HepG2 (cell line): ENCODE results near the gene CSNK1D. TPM values are rescaled to one million over a fixed set of nuclear protein-coding genes. Genes with fewer than 3 reads are reported as not detected.

ENCODE experiments used
- ATAC-seq: fragments of 200-7000 bp; cut with Tn5 transposase; 3 replicates; pipeline ENCODE4 v1.9.1; 2020; ENCODE audit warnings: mild to moderate bottlenecking, moderate library complexity
- BruUV-seq: library from RNA; stranded (reverse); fragments of 400-500 nt; replicated peaks from 2 replicates; lab custom pipeline; 2021; lab: Mats Ljungman, UMichigan
- CTCF ChIA-PET: fragments of 300-600 bp; formaldehyde crosslinking; extraction: SDS; loops from one replicate; lab custom pipeline; 2021; ENCODE audit warnings: low total read pairs, inconsistent platforms, low intra/inter-chr PET ratio; lab: Yijun Ruan, JAX
- POLR2A ChIA-PET: fragments of 350-600 bp; sonication (Branson Sonifier 250); formaldehyde crosslinking; loops from one replicate; lab custom pipeline; 2020; ENCODE audit warnings: antibody characterized with exemption, inconsistent platforms; lab: Yijun Ruan, JAX
- DNase-seq: peaks from one replicate; pipeline ENCODE4 v3.0.0-alpha.2; 2015; ENCODE audit warnings: low spot score
- FAIRE-seq: peaks from 3 replicates; lab custom pipeline; 2011; peaks lifted over from hg19 to GRCh38; lab: Jason Lieb, UNC
- H2AFZ ChIP-seq: one replicate; pipeline ENCODE4 v1.6.1; 2011; ENCODE audit warnings: low read length, inconsistent platforms
- H3K27ac ChIP-seq: fragments of 300-600 bp; 3 replicates; pipeline ENCODE4 v1.8.0; 2011; ENCODE audit warnings: mixed run types, mild to moderate bottlenecking, mixed read lengths, low read length, inconsistent platforms; ENCODE audit not compliant: insufficient read depth; ENCODE audit errors: extremely low read length
- H3K27me3 ChIP-seq, 2 experiments: fragments of 200-600 bp in 1 of 2; 2 replicates in 1 of 2; 3 replicates in 1 of 2; pipeline versions ENCODE4 v1.6.0 to v1.8.0; 2011; ENCODE audit warnings: low read length in 2 of 2, mild to moderate bottlenecking in 2 of 2, moderate library complexity in 2 of 2, inconsistent platforms in 1 of 2; ENCODE audit not compliant: insufficient read depth in 2 of 2, control insufficient read depth in 1 of 2
- H3K36me3 ChIP-seq, 2 experiments: fragments of 200-600 bp in 1 of 2; replicated peaks in 1 of 2; 2 replicates in 1 of 2; 3 replicates in 1 of 2; pipeline versions ENCODE4 v1.5.1 to v1.8.0; 2011; ENCODE audit warnings: low read length in 2 of 2, inconsistent platforms in 1 of 2; ENCODE audit not compliant: insufficient read depth in 2 of 2, control insufficient read depth in 1 of 2
- H3K4me1 ChIP-seq: 2 replicates; pipeline ENCODE4 v1.5.1; 2012; ENCODE audit warnings: low read length, inconsistent platforms; ENCODE audit not compliant: insufficient read depth
- H3K4me2 ChIP-seq: 2 replicates; pipeline ENCODE4 v1.6.0; 2011; ENCODE audit warnings: low read depth, low read length, inconsistent platforms
- H3K4me3 ChIP-seq, 3 experiments: fragments of 200-600 bp in 1 of 3; sonication (generic), shearing (Covaris generic) in 1 of 3; replicated peaks in 1 of 3; 2 replicates each; pipeline ENCODE4 v1.5.1; 2011 to 2016; ENCODE audit warnings: low read length in 3 of 3, inconsistent platforms in 2 of 3, low read depth in 2 of 3, mild to moderate bottlenecking in 2 of 3, control low read depth in 1 of 3, mixed read lengths in 1 of 3; ENCODE audit not compliant: insufficient read depth in 1 of 3
- H3K79me2 ChIP-seq: one replicate; pipeline ENCODE4 v1.6.1; 2011; ENCODE audit warnings: low read length, inconsistent platforms; ENCODE audit not compliant: insufficient read depth
- H3K9ac ChIP-seq: 2 replicates; pipeline ENCODE4 v1.6.0; 2011; ENCODE audit warnings: mild to moderate bottlenecking, low read depth, low read length, inconsistent platforms; ENCODE audit not compliant: insufficient read depth
- H3K9me3 ChIP-seq: 2 replicates; pipeline ENCODE4 v1.5.1; 2012; ENCODE audit warnings: mild to moderate bottlenecking, low read length
- H4K20me1 ChIP-seq: 2 replicates; pipeline ENCODE4 v1.6.0; 2011; ENCODE audit warnings: inconsistent platforms, mild to moderate bottlenecking, low read length, moderate library complexity; ENCODE audit not compliant: insufficient read depth
- ARHGAP35 ChIP-seq: sonication (generic); formaldehyde crosslinking; IDR thresholded peaks from 2 replicates; pipeline ENCODE4 v1.9.0; 2022; ENCODE audit warnings: mild to moderate bottlenecking, inconsistent platforms, moderate library complexity, missing genetic modification reagents, borderline replicate concordance
- FOSL1 ChIP-seq: sonication (generic); formaldehyde crosslinking; IDR thresholded peaks from 2 replicates; pipeline ENCODE4 v1.9.0; 2021; ENCODE audit warnings: missing genetic modification reagents, borderline replicate concordance
- MEIS2 ChIP-seq: sonication (generic); formaldehyde crosslinking; IDR thresholded peaks from 2 replicates; pipeline ENCODE4 v1.9.0; 2021; ENCODE audit warnings: mild to moderate bottlenecking, missing genetic modification reagents
- MXD4 ChIP-seq: IDR thresholded peaks from 2 replicates; pipeline ENCODE4 v1.6.1; 2016; ENCODE audit warnings: mild to moderate bottlenecking, missing biosample characterization, missing genetic modification reagents
- POLR2A ChIP-seq, 2 experiments: IDR thresholded peaks; 2 replicates each; pipeline ENCODE4 v1.6.1; 2011; ENCODE audit warnings: low read depth in 2 of 2, low read length in 2 of 2, mild to moderate bottlenecking in 1 of 2, moderate library complexity in 1 of 2; ENCODE audit not compliant: insufficient read depth in 1 of 2
- RBM22 ChIP-seq: fragments of 200-400 bp; formaldehyde crosslinking; optimal IDR thresholded peaks from 2 replicates; pipeline ENCODE3; 2017; ENCODE audit warnings: mild to moderate bottlenecking, low read length, moderate library complexity
- SRSF4 ChIP-seq: fragments of 200-400 bp; formaldehyde crosslinking; IDR thresholded peaks from one replicate; pipeline ENCODE4 v1.6.1; 2018; ENCODE audit warnings: mild to moderate bottlenecking, low read depth, low read length, moderate library complexity; ENCODE audit not compliant: poor library complexity, severe bottlenecking
- ZFY ChIP-seq: sonication (generic); formaldehyde crosslinking; IDR thresholded peaks from 2 replicates; pipeline ENCODE4 v1.4.0; 2020; ENCODE audit warnings: missing genetic modification reagents
- ZNF496 ChIP-seq: sonication (generic); formaldehyde crosslinking; IDR thresholded peaks from 2 replicates; pipeline ENCODE4 v1.8.1; 2023; ENCODE audit warnings: mild to moderate bottlenecking, moderate library complexity, missing genetic modification reagents; ENCODE audit not compliant: insufficient replicate concordance
- ZNF772 ChIP-seq: sonication (generic); formaldehyde crosslinking; IDR thresholded peaks from 2 replicates; pipeline ENCODE4 v1.5.0; 2020; ENCODE audit warnings: mild to moderate bottlenecking, missing genetic modification reagents
- WGBS: methylation state at CpG from one replicate; pipeline ENCODE4 v1.1.6; 2017; ENCODE audit warnings: low lambda C conversion rate; 5-methylcytosine and 5-hydroxymethylcytosine counted together
- in situ Hi-C: cut with HindIII; loops from 2 replicates; pipeline ENCODE4 v1.10.0; 2017; ENCODE audit warnings: low pct_unique_long_range_greater_than_20kb; ENCODE audit not compliant: extremely low pct_ligation_motif_present
- intact Hi-C: fragments of 100-400 bp; cut with micrococcal nuclease; formaldehyde crosslinking; loops from one replicate; pipeline ENCODE4 v1.10.0; 2022; ENCODE audit not compliant: unreplicated experiment
- polyA plus RNA-seq, 8 experiments: library from polyadenylated mRNA; depleted of rRNA in 3 of 8; stranded (reverse) in 7 of 8; unstranded in 1 of 8; fragments of >200 nt; fragmentation: Illumina TruSeq in 4 of 8; extraction: Trizol in 4 of 8; gene quantifications; 2 replicates each; pipeline versions ENCODE4 v1.2.1 to v1.2.3, GENCODE V29; 2011 to 2016; ENCODE audit warnings: low read depth in 4 of 8, missing spikeins in 1 of 8, mixed read lengths in 1 of 8; ENCODE audit not compliant: insufficient read depth in 1 of 8
- total RNA-seq, 5 experiments: library from RNA; depleted of rRNA; stranded (reverse); fragments of >200 nt; fragmentation: Illumina TruSeq; extraction: Trizol; gene quantifications; 2 replicates each; pipeline ENCODE4 v1.2.3, GENCODE V29; 2016; ENCODE audit warnings: low read depth in 1 of 5
- TF ChIP-seq, protein P1 (sequence below): sonication (generic); formaldehyde crosslinking; IDR thresholded peaks from 2 replicates; pipeline ENCODE4 v1.4.0; 2020; ENCODE audit warnings: low read depth, mild to moderate bottlenecking, missing genetic modification reagents
- TF ChIP-seq, protein P2 (sequence below): sonication (generic); formaldehyde crosslinking; IDR thresholded peaks from 2 replicates; pipeline ENCODE4 v1.4.0; 2020; ENCODE audit warnings: mild to moderate bottlenecking, missing genetic modification reagents
- TF ChIP-seq, protein P3 (sequence below): IDR thresholded peaks from 2 replicates; pipeline ENCODE4 v1.6.1; 2012; ENCODE audit warnings: low read depth, low read length, improper control_type of control experiment
- TF ChIP-seq, protein P4 (sequence below): sonication (generic); formaldehyde crosslinking; IDR thresholded peaks from 2 replicates; pipeline ENCODE4 v1.5.1; 2020; ENCODE audit warnings: mild to moderate bottlenecking, missing genetic modification reagents, moderate library complexity

The CSNK1D gene
- total and polyA plus RNA-seq, 2 of the 13 experiments (the other 11 are each of a cell fraction or from before 2014, with no cell fraction given) = 31.5 to 128 TPM

DNA sequence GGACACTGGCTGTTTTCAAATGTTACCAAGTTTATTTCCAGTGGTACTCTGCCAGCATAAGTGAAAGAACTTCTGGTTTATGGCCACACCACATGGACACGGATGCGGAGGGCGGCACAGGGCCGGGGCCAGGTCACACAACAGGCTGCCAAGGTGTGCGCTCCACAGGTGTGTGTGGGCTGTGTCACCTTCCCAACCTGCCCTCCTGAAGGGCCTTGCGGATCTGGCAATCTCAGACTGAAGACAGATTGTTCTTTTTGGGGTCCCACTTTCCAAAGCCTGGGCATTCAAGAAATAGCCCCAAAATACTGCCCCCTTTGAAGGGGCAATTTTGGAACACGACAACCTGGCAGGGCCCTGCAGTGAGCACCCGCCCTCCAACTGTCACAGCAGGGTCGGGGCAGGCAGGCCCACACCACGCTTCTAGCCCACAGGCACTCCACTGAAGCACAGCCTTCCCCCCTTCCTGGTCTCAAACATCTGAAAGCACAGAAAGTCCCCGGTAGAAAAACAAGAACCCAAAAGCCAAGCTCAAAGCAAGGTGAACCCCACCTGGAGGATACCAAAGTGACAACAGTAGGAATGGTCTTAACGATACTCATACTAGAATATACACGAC is 3.5 kb downstream of the CSNK1D start:
- Histone ChIP-seq H3K27me3 (no peaks in the 10 kb centered on the region; a peak in 1 of 5 replicates), H3K36me3 (peaks cover 15 to 36% of the 10 kb centered on the region in 2 experiments), H3K4me3 (peak overlapping the region in 1 of 3 experiments; percentile 65; a peak in 1 of 6 replicates), H4K20me1 (peaks cover 72% of the 10 kb centered on the region), H3K9ac (peak overlapping the region; percentile 40; the same call in 1 of the 2 replicates), H3K4me1 (peaks cover 83% of the 10 kb centered on the region), H3K4me2 (peak overlapping the region; percentile 81; the same call in 1 of the 2 replicates), H3K9me3 (no peaks in the 10 kb centered on the region), H3K79me2 (peaks cover 73% of the 10 kb centered on the region), H3K27ac (peak overlapping the region; percentile 90), H2AFZ (no peak overlapping the region)
- CTCF ChIA-PET = no interaction called here
- POLR2A ChIA-PET = interaction anchor here (1.2 to 10.6 kb wide), 7 partner anchors 12 to 34 kb away, joined by 3 to 119 read pairs (median 7); no protein-coding TSS in a partner anchor
- BruUV-seq = no TSS peak
- FAIRE-seq (no peak), DNase-seq (no peak), ATAC-seq (no peak)
- intact Hi-C loops (no loop called here), in situ Hi-C loops (no loop called here)
- WGBS = 89% methylated on average over 13 of the region's 13 CpGs
- 0 out of 2 replicates have a peak, but pooled peaks have one; percentile 13 for TF ChIP-seq ARHGAP35
- TF ChIP-seq POLR2A (IDR thresholded peaks at IDR 0.05; ENCODE audit: insufficient read depth in 1 of 2, low read depth in 2 of 2, low read length in 2 of 2) = peak in 1 of 2 experiments; percentile 29; a peak in 1 of 4 replicates
- no peak for TF ChIP-seq ZNF772
- TF ChIP-seq RBM22 = peak; percentile 36
- TF ChIP-seq MEIS2 (CRISPR knock-in tag) = no peak
- TF ChIP-seq, protein P1, sequence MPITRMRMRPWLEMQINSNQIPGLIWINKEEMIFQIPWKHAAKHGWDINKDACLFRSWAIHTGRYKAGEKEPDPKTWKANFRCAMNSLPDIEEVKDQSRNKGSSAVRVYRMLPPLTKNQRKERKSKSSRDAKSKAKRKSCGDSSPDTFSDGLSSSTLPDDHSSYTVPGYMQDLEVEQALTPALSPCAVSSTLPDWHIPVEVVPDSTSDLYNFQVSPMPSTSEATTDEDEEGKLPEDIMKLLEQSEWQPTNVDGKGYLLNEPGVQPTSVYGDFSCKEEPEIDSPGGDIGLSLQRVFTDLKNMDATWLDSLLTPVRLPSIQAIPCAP (CRISPR knock-in tag) = no peak
- TF ChIP-seq, protein P2, sequence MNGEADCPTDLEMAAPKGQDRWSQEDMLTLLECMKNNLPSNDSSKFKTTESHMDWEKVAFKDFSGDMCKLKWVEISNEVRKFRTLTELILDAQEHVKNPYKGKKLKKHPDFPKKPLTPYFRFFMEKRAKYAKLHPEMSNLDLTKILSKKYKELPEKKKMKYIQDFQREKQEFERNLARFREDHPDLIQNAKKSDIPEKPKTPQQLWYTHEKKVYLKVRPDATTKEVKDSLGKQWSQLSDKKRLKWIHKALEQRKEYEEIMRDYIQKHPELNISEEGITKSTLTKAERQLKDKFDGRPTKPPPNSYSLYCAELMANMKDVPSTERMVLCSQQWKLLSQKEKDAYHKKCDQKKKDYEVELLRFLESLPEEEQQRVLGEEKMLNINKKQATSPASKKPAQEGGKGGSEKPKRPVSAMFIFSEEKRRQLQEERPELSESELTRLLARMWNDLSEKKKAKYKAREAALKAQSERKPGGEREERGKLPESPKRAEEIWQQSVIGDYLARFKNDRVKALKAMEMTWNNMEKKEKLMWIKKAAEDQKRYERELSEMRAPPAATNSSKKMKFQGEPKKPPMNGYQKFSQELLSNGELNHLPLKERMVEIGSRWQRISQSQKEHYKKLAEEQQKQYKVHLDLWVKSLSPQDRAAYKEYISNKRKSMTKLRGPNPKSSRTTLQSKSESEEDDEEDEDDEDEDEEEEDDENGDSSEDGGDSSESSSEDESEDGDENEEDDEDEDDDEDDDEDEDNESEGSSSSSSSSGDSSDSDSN = 0 out of 2 replicates have a peak, but pooled peaks have one; percentile 8
- TF ChIP-seq, protein P3, sequence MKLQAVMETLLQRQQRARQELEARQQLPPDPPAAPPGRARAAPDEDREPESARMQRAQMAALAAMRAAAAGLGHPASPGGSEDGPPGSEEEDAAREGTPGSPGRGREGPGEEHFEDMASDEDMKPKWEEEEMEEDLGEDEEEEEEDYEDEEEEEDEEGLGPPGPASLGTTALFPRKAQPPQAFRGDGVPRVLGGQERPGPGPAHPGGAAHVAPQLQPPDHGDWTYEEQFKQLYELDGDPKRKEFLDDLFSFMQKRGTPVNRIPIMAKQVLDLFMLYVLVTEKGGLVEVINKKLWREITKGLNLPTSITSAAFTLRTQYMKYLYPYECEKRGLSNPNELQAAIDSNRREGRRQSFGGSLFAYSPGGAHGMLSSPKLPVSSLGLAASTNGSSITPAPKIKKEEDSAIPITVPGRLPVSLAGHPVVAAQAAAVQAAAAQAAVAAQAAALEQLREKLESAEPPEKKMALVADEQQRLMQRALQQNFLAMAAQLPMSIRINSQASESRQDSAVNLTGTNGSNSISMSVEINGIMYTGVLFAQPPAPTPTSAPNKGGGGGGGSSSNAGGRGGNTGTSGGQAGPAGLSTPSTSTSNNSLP = no peak
- TF ChIP-seq ZFY (CRISPR knock-in tag) = no peak
- TF ChIP-seq, protein P4, sequence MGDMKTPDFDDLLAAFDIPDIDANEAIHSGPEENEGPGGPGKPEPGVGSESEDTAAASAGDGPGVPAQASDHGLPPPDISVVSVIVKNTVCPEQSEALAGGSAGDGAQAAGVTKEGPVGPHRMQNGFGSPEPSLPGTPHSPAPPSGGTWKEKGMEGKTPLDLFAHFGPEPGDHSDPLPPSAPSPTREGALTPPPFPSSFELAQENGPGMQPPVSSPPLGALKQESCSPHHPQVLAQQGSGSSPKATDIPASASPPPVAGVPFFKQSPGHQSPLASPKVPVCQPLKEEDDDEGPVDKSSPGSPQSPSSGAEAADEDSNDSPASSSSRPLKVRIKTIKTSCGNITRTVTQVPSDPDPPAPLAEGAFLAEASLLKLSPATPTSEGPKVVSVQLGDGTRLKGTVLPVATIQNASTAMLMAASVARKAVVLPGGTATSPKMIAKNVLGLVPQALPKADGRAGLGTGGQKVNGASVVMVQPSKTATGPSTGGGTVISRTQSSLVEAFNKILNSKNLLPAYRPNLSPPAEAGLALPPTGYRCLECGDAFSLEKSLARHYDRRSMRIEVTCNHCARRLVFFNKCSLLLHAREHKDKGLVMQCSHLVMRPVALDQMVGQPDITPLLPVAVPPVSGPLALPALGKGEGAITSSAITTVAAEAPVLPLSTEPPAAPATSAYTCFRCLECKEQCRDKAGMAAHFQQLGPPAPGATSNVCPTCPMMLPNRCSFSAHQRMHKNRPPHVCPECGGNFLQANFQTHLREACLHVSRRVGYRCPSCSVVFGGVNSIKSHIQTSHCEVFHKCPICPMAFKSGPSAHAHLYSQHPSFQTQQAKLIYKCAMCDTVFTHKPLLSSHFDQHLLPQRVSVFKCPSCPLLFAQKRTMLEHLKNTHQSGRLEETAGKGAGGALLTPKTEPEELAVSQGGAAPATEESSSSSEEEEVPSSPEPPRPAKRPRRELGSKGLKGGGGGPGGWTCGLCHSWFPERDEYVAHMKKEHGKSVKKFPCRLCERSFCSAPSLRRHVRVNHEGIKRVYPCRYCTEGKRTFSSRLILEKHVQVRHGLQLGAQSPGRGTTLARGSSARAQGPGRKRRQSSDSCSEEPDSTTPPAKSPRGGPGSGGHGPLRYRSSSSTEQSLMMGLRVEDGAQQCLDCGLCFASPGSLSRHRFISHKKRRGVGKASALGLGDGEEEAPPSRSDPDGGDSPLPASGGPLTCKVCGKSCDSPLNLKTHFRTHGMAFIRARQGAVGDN (CRISPR knock-in tag) = no peak; the same call in 1 of the 2 replicates
- TF ChIP-seq MXD4 = no peak
- TF ChIP-seq SRSF4 = no peak
- no peak for TF ChIP-seq FOSL1
- TF ChIP-seq ZNF496 = no peak
